HG03378 (cell line): ENCODE data around the gene GPR39.

Experiments
- ATAC-seq: cut with Tn5 transposase; IDR thresholded peaks from one replicate; pipeline ENCODE4 v1.9.1; 2021; ENCODE audit warnings: mild to moderate bottlenecking, moderate library complexity; ENCODE audit not compliant: unreplicated experiment

GPR39 gene

GRCh38 chr2:132407784-132408183, 8.8 kb upstream of the GPR39 start:
- ATAC-seq = no peak

- ATAC-seq = no peak
Measured at GRCh38 chr2:132412021-132412420, 4.6 kb upstream of the GPR39 start.

GRCh38 chr2:132414081-132414480, 2.5 kb upstream of the GPR39 start:
- ATAC-seq = no peak

- no peak for ATAC-seq
Measured at GRCh38 chr2:132415256-132415914, 1.2 kb upstream of the GPR39 start.

GRCh38 chr2:132415915-132416722, 486 bp upstream of the GPR39 start:
- ATAC-seq = no peak

- no peak for ATAC-seq
Measured at GRCh38 chr2:132417430-132418035, 928 bp downstream of the GPR39 start.

- ATAC-seq = no peak
Measured at GRCh38 chr2:132419235-132419634, 2.6 kb downstream of the GPR39 start.

GRCh38 chr2:132419941-132420340, 3.3 kb downstream of the GPR39 start:
- no peak for ATAC-seq

GRCh38 chr2:132420816-132421805, 4.5 kb downstream of the GPR39 start:
- no peak for ATAC-seq

- ATAC-seq = no peak
Measured at GRCh38 chr2:132422736-132423135, 6.1 kb downstream of the GPR39 start.

- ATAC-seq = no peak
Measured at GRCh38 chr2:132424526-132425121, 8.0 kb downstream of the GPR39 start.

GRCh38 chr2:132426033-132426432, 9.4 kb downstream of the GPR39 start:
- no peak for ATAC-seq

- no peak for ATAC-seq
Measured at GRCh38 chr2:132426656-132427055, 10.1 kb downstream of the GPR39 start.

- no peak for ATAC-seq
Measured at GRCh38 chr2:132429351-132429750, 12.7 kb downstream of the GPR39 start.

GRCh38 chr2:132429941-132430573, 13.5 kb downstream of the GPR39 start:
- ATAC-seq = no peak

GRCh38 chr2:132430895-132431294, 14.3 kb downstream of the GPR39 start:
- no peak for ATAC-seq

- no peak for ATAC-seq
Measured at GRCh38 chr2:132437852-132438669, 21.5 kb downstream of the GPR39 start.

GRCh38 chr2:132438691-132439090, 22.1 kb downstream of the GPR39 start:
- no peak for ATAC-seq
